Panc1 (cell line): Measurements from ENCODE around the gene UGT1A4. TPM values are rescaled to one million over a fixed set of nuclear protein-coding genes. Genes with fewer than 3 reads are reported as not detected.

ENCODE experiments used
- ATAC-seq: fragments of 200-7000 bp; cut with Tn5 transposase; 2 replicates; pipeline ENCODE4 v1.9.1; 2020; ENCODE audit warnings: mild to moderate bottlenecking, moderate library complexity
- BruUV-seq: library from RNA; stranded (reverse); fragments of 400-500 nt; replicated peaks from 2 replicates; lab custom pipeline; 2021; lab: Mats Ljungman, UMichigan
- CTCF ChIA-PET: fragments of 300-600 bp; sonication (Branson Sonifier 250); formaldehyde crosslinking; loops from one replicate; lab custom pipeline; 2022; ENCODE audit warnings: antibody characterized with exemption; lab: Charles Lee
- POLR2A ChIA-PET: fragments of 300-600 bp; sonication (Branson Sonifier 250); formaldehyde crosslinking; loops from one replicate; lab custom pipeline; 2022; ENCODE audit warnings: antibody characterized with exemption; lab: Charles Lee
- DNase-seq: peaks from one replicate; pipeline ENCODE4 v3.0.0-alpha.2; 2010; ENCODE audit warnings: low read depth, low spot score
- H3K27ac ChIP-seq: 2 replicates; pipeline ENCODE4 v1.5.1; 2011; ENCODE audit warnings: mild to moderate bottlenecking, low read length, inconsistent platforms
- H3K27me3 ChIP-seq: fragments of 200-500 bp; sonication (Bioruptor generic); 2 replicates; pipeline ENCODE4 v1.6.0; 2014; ENCODE audit warnings: low read length, inconsistent platforms; ENCODE audit not compliant: control insufficient read depth, insufficient read depth
- H3K36me3 ChIP-seq: fragments of 200-500 bp; sonication (Bioruptor generic); 2 replicates; pipeline ENCODE4 v1.5.1; 2014; ENCODE audit warnings: inconsistent platforms, mild to moderate bottlenecking, low read length, moderate library complexity; ENCODE audit not compliant: control insufficient read depth, insufficient read depth
- H3K4me1 ChIP-seq: 2 replicates; pipeline ENCODE4 v1.5.1; 2011; ENCODE audit warnings: inconsistent platforms, mild to moderate bottlenecking, low read length, moderate library complexity; ENCODE audit not compliant: control insufficient read depth, insufficient read depth
- H3K4me3 ChIP-seq, 2 experiments: 2 replicates each; pipeline ENCODE4 v1.5.1; 2011 to 2012; ENCODE audit warnings: low read depth in 2 of 2, low read length in 2 of 2, mild to moderate bottlenecking in 2 of 2, inconsistent platforms in 1 of 2, moderate library complexity in 1 of 2
- H3K9me3 ChIP-seq: fragments of 200-500 bp; sonication (Bioruptor generic); 2 replicates; pipeline ENCODE4 v1.5.1; 2014; ENCODE audit warnings: low read depth, mild to moderate bottlenecking, inconsistent platforms, low read length, moderate library complexity; ENCODE audit not compliant: control insufficient read depth, insufficient read depth
- POLR2AphosphoS5 ChIP-seq: IDR thresholded peaks from 2 replicates; pipeline ENCODE4 v1.6.1; 2012; ENCODE audit warnings: mild to moderate bottlenecking, low read depth, low read length, moderate library complexity
- SIN3A ChIP-seq: IDR thresholded peaks from 2 replicates; pipeline ENCODE4 v1.6.1; 2012; ENCODE audit warnings: low read depth, mild to moderate bottlenecking, low read length, moderate library complexity, borderline replicate concordance; ENCODE audit not compliant: insufficient read depth
- TCF7L2 ChIP-seq: IDR thresholded peaks from 2 replicates; pipeline ENCODE4 v1.6.1; 2011; ENCODE audit warnings: mild to moderate bottlenecking, low read depth, low read length, inconsistent platforms
- in situ Hi-C: cut with HindIII; loops from 2 replicates; pipeline ENCODE4 v1.10.0; 2016; ENCODE audit warnings: low sequenced_read_pairs, low pct_unique_long_range_greater_than_20kb
- intact Hi-C: fragments of 100-400 bp; cut with micrococcal nuclease; formaldehyde crosslinking; loops from one replicate; pipeline ENCODE4 v1.10.0; 2022; ENCODE audit not compliant: unreplicated experiment
- total RNA-seq: library from RNA; stranded (reverse); gene quantifications from one replicate; pipeline ENCODE4 v1.2.1, GENCODE V29; 2021; ENCODE audit not compliant: unreplicated experiment
- TF ChIP-seq, protein P1 (sequence below), 2 experiments: IDR thresholded peaks; 2 replicates each; pipeline ENCODE4 v1.6.1; 2011 to 2012; ENCODE audit warnings: low read depth in 2 of 2, control low read depth in 1 of 2, low read length in 1 of 2, mild to moderate bottlenecking in 1 of 2, moderate library complexity in 1 of 2; ENCODE audit not compliant: insufficient read depth in 1 of 2
- TF ChIP-seq, protein P2 (sequence below): fragments of 450-650 bp; IDR thresholded peaks from 2 replicates; pipeline ENCODE4 v1.5.1; 2017; ENCODE audit warnings: mild to moderate bottlenecking

Gene UGT1A4
- total RNA-seq, 1 experiment from 2014 or later = not detected

DNA sequence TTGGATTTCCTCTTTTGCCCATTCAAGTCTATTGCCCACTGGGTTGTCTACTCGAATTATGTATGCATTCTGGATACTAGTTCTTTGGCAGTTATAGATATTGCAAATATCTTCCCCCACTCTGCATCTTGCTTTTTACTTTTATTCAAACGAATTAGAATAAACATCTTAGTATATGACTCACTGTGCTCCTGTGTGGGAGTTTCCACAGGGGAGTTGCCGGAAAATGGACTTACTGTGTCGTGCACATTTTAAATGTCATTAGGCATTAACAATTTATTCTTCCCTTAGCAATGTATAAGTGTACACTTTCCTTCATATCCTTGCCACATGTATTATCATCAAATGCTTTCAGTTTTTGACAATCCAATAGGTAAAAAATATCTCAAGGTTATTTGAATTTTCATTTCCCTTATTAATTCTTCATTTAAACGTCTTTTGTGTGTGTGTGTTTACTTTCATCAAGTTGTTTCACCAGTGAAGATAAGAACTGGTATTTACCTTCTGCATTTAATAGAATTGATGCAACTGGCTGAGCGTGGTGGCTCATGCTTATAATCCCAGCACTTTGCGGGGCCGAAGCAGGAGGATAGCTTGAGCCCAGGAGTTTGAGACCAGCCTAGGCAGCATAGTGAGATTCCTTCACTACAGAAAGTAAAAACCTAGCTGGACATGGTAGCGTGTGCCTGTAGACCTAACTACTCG lies 10.4 kb upstream of the UGT1A4 start:
- DNase-seq (no peak), ATAC-seq (peak; percentile 51; the same call in 1 of the 2 replicates)
- ChIA-PET CTCF (no interaction called here), POLR2A (no interaction called here)
- in situ Hi-C loops (no loop called here), intact Hi-C loops (loop anchor here (5.0 kb wide), 1 partner anchor 221 kb away; no protein-coding TSS in a partner anchor)
- Histone ChIP-seq H3K27ac (no peak overlapping the region), H3K27me3 (no peaks in the 10 kb centered on the region), H3K36me3 (no peaks in the 10 kb centered on the region), H3K4me1 (peaks cover 5% of the 10 kb centered on the region), H3K9me3 (no peaks in the 10 kb centered on the region), H3K4me3 (no peak overlapping the region)
- no peak for TF ChIP-seq POLR2AphosphoS5
- TF ChIP-seq, protein P1, sequence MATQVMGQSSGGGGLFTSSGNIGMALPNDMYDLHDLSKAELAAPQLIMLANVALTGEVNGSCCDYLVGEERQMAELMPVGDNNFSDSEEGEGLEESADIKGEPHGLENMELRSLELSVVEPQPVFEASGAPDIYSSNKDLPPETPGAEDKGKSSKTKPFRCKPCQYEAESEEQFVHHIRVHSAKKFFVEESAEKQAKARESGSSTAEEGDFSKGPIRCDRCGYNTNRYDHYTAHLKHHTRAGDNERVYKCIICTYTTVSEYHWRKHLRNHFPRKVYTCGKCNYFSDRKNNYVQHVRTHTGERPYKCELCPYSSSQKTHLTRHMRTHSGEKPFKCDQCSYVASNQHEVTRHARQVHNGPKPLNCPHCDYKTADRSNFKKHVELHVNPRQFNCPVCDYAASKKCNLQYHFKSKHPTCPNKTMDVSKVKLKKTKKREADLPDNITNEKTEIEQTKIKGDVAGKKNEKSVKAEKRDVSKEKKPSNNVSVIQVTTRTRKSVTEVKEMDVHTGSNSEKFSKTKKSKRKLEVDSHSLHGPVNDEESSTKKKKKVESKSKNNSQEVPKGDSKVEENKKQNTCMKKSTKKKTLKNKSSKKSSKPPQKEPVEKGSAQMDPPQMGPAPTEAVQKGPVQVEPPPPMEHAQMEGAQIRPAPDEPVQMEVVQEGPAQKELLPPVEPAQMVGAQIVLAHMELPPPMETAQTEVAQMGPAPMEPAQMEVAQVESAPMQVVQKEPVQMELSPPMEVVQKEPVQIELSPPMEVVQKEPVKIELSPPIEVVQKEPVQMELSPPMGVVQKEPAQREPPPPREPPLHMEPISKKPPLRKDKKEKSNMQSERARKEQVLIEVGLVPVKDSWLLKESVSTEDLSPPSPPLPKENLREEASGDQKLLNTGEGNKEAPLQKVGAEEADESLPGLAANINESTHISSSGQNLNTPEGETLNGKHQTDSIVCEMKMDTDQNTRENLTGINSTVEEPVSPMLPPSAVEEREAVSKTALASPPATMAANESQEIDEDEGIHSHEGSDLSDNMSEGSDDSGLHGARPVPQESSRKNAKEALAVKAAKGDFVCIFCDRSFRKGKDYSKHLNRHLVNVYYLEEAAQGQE (IDR thresholded peaks at IDR 0.05; ENCODE audit: insufficient read depth in 1 of 2, low read depth in 2 of 2, low read length in 1 of 2) = no peak
- TF ChIP-seq, protein P2, sequence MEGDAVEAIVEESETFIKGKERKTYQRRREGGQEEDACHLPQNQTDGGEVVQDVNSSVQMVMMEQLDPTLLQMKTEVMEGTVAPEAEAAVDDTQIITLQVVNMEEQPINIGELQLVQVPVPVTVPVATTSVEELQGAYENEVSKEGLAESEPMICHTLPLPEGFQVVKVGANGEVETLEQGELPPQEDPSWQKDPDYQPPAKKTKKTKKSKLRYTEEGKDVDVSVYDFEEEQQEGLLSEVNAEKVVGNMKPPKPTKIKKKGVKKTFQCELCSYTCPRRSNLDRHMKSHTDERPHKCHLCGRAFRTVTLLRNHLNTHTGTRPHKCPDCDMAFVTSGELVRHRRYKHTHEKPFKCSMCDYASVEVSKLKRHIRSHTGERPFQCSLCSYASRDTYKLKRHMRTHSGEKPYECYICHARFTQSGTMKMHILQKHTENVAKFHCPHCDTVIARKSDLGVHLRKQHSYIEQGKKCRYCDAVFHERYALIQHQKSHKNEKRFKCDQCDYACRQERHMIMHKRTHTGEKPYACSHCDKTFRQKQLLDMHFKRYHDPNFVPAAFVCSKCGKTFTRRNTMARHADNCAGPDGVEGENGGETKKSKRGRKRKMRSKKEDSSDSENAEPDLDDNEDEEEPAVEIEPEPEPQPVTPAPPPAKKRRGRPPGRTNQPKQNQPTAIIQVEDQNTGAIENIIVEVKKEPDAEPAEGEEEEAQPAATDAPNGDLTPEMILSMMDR = no peak
- TF ChIP-seq TCF7L2 = no peak
- no peak for TF ChIP-seq SIN3A
- no TSS peak for BruUV-seq

- Histone ChIP-seq H3K4me3 (no peak overlapping the region), H3K27me3 (no peaks in the 10 kb centered on the region), H3K4me1 (peaks cover 5% of the 10 kb centered on the region), H3K27ac (peak overlapping the region; percentile 30; the same call in 1 of the 2 replicates), H3K36me3 (no peaks in the 10 kb centered on the region), H3K9me3 (no peaks in the 10 kb centered on the region)
- in situ Hi-C loops = no loop called here
- ChIA-PET CTCF (no interaction called here), POLR2A (no interaction called here)
- no TSS peak for BruUV-seq
- TF ChIP-seq, protein P1 (IDR thresholded peaks at IDR 0.05; ENCODE audit: insufficient read depth in 1 of 2, low read depth in 2 of 2, low read length in 1 of 2) = no peak
- TF ChIP-seq TCF7L2 (no peak), POLR2AphosphoS5 (no peak), SIN3A (no peak)
- TF ChIP-seq, protein P2 = no peak
- ATAC-seq (no peak), DNase-seq (no peak)
- intact Hi-C loops = loop anchor here (5.0 kb wide), 1 partner anchor 222 kb away; no protein-coding TSS in a partner anchor
Observed at GRCh38 chr2:233708942-233709341, 9.6 kb upstream of the UGT1A4 start.
